Suprapubic skin (tissue), 4 donors: Measurements from ENCODE around the gene TBC1D8. TPM values are rescaled to one million over a fixed set of nuclear protein-coding genes. Genes with fewer than 3 reads are reported as not detected.

Source experiments
- DNase-seq, 2 donors: peaks; one replicate each; pipeline ENCODE4 v3.0.0-alpha.2; 2019; ENCODE audit warnings: low spot score in 2 of 2
- H3K27ac ChIP-seq: fragments of 200-600 bp; sonication (generic); one replicate; pipeline ENCODE4 v1.5.1; 2019
- H3K27me3 ChIP-seq: fragments of 200-600 bp; sonication (generic); one replicate; pipeline ENCODE4 v1.5.1; 2019
- H3K36me3 ChIP-seq: fragments of 200-600 bp; sonication (generic); one replicate; pipeline ENCODE4 v1.5.1; 2019
- H3K4me1 ChIP-seq: fragments of 200-600 bp; sonication (generic); one replicate; pipeline ENCODE4 v1.5.1; 2019
- H3K4me3 ChIP-seq: fragments of 200-600 bp; sonication (generic); one replicate; pipeline ENCODE4 v1.5.1; 2019; ENCODE audit warnings: mild to moderate bottlenecking
- H3K9me3 ChIP-seq: fragments of 200-600 bp; sonication (generic); one replicate; pipeline ENCODE4 v1.5.1; 2019
- CTCF ChIP-seq, 2 donors: fragments of 200-600 bp in 1 of 2; fragments of 450-650 bp in 1 of 2; sonication (generic) in 1 of 2; IDR thresholded peaks; one replicate each; pipeline ENCODE4 v1.5.1; 2016 to 2019; ENCODE audit warnings: antibody characterized with exemption in 2 of 2, mild to moderate bottlenecking in 1 of 2, moderate library complexity in 1 of 2
- EP300 ChIP-seq: sonication (generic); formaldehyde crosslinking; IDR thresholded peaks from one replicate; pipeline ENCODE4 v1.6.1; 2017; ENCODE audit warnings: antibody characterized with exemption
- POLR2A ChIP-seq, 2 donors: fragments of 450-650 bp; IDR thresholded peaks; one replicate each; pipeline ENCODE4 v1.6.1; 2017; ENCODE audit warnings: antibody characterized with exemption in 2 of 2, mild to moderate bottlenecking in 2 of 2, moderate library complexity in 2 of 2
- POLR2AphosphoS5 ChIP-seq, 3 donors: sonication (generic); formaldehyde crosslinking; IDR thresholded peaks; one replicate each; pipeline ENCODE4 v1.6.1; 2017; ENCODE audit warnings: antibody characterized with exemption in 3 of 3
- WGBS: methylation state at CpG from one replicate; pipeline ENCODE4 v1.1.5; 2018; 5-methylcytosine and 5-hydroxymethylcytosine counted together
- total RNA-seq, 4 donors: library from RNA; depleted of rRNA; stranded (reverse); fragments of >200 nt; gene quantifications; one replicate each; pipeline ENCODE4 v1.1.0, GENCODE V29; 2016

TBC1D8 gene
- total RNA-seq, 4 donors from 2014 or later, result 38.8 to 309 (median 68.3) TPM

GRCh38 chr2:101002562-101003277 is 148.5 kb downstream of the TBC1D8 start:
- no peak for DNase-seq
- Histone ChIP-seq H3K36me3 (peaks cover 41% of the 10 kb centered on the region), H3K4me3 (peak overlapping the region; percentile 91), H3K27ac (peak overlapping the region; percentile 90), H3K4me1 (peaks cover 27% of the 10 kb centered on the region), H3K27me3 (no peaks in the 10 kb centered on the region), H3K9me3 (no peaks in the 10 kb centered on the region)
- WGBS, result 2% methylated on average over 17 of the region's 26 CpGs
- no peak for TF ChIP-seq POLR2A (IDR thresholded peaks at IDR 0.05)
- TF ChIP-seq CTCF (IDR thresholded peaks at IDR 0.05), result no peak
- TF ChIP-seq EP300, result no peak
- no peak for TF ChIP-seq POLR2AphosphoS5 (IDR thresholded peaks at IDR 0.05)

- H3K4me3 ChIP-seq, result peak within 1 kb of the TSS; percentile 91
Measured at GRCh38 chr2:101001691-101002561, 149.3 kb downstream of the TBC1D8 start, which contains the start of gene RPL31. Gene RPL31 (plus strand): TSS chr2:101002289. CDS start chr2:101002702, 413 bp downstream.

GRCh38 chr2:100999995-101000394 is 151.2 kb downstream of the TBC1D8 start:
- WGBS, result 83% methylated on average over 2 of the region's 2 CpGs

More at GRCh38 chr2:101001691-101002561, 149.3 kb downstream of the TBC1D8 start, which contains the start of gene RPL31:
- H3K4me1 ChIP-seq, result peaks cover 27% of the 10 kb centered on the region
- no peaks in the 10 kb centered on the region for H3K27me3 ChIP-seq
- H3K9me3 ChIP-seq, result no peaks in the 10 kb centered on the region
- peaks cover 33% of the 10 kb centered on the region for H3K36me3 ChIP-seq
- DNase-seq, result peak; percentile 99
- 4% methylated on average over 43 of the region's 59 CpGs for WGBS
- peak within 1 kb of the TSS; percentile 90 for H3K27ac ChIP-seq
- TF ChIP-seq EP300 (no peak), CTCF (IDR thresholded peaks at IDR 0.05) (no peak), POLR2AphosphoS5 (IDR thresholded peaks at IDR 0.05) (peak; percentile 80 to 89 (median 84)), POLR2A (IDR thresholded peaks at IDR 0.05) (peak; percentile 78)

GRCh38 chr2:100998235-100998573 is 153.0 kb downstream of the TBC1D8 start:
- Histone ChIP-seq H3K27ac (no peak overlapping the region), H3K9me3 (no peaks in the 10 kb centered on the region), H3K4me1 (peaks cover 8% of the 10 kb centered on the region), H3K4me3 (no peak overlapping the region), H3K36me3 (peaks cover 26% of the 10 kb centered on the region), H3K27me3 (no peaks in the 10 kb centered on the region)
- no peak for TF ChIP-seq POLR2AphosphoS5 (IDR thresholded peaks at IDR 0.05)
- no peak for TF ChIP-seq POLR2A (IDR thresholded peaks at IDR 0.05)
- DNase-seq, result no peak
- 78% methylated on average over 6 of the region's 6 CpGs for WGBS

More at GRCh38 chr2:100999995-101000394, 151.2 kb downstream of the TBC1D8 start:
- Histone ChIP-seq H3K27ac (no peak overlapping the region), H3K4me3 (no peak overlapping the region), H3K36me3 (peaks cover 26% of the 10 kb centered on the region), H3K9me3 (no peaks in the 10 kb centered on the region), H3K4me1 (peaks cover 26% of the 10 kb centered on the region), H3K27me3 (no peaks in the 10 kb centered on the region)
- no peak for DNase-seq
- TF ChIP-seq POLR2A (IDR thresholded peaks at IDR 0.05) (no peak), CTCF (IDR thresholded peaks at IDR 0.05) (no peak), EP300 (no peak)

GRCh38 chr2:100997509-100998234 is 153.5 kb downstream of the TBC1D8 start:
- Histone ChIP-seq H3K4me1 (peaks cover 5% of the 10 kb centered on the region), H3K36me3 (peaks cover 28% of the 10 kb centered on the region), H3K27ac (no peak overlapping the region), H3K9me3 (no peaks in the 10 kb centered on the region), H3K27me3 (no peaks in the 10 kb centered on the region), H3K4me3 (no peak overlapping the region)
- no peak for DNase-seq
- 97% methylated on average over 4 of the region's 5 CpGs for WGBS
- no peak for TF ChIP-seq CTCF (IDR thresholded peaks at IDR 0.05)
- no peak for TF ChIP-seq EP300
- no peak for TF ChIP-seq POLR2AphosphoS5 (IDR thresholded peaks at IDR 0.05)
- no peak for TF ChIP-seq POLR2A (IDR thresholded peaks at IDR 0.05)
